ENCODE data around the gene ADD1. TPM values are rescaled to one million over a fixed set of nuclear protein-coding genes. Genes with fewer than 3 reads are reported as not detected.
A peak's percentile ranks its signal among the peaks of the same experiment; 100 is the strongest.
"Not testable (repeated sequence)": the region's sequence is repeated elsewhere in the genome, so short reads cannot be mapped to it uniquely, and the experiment has no call there.

ADD1 gene
- total RNA-seq, 1 donor from 2014 or later: 212 TPM

DNA sequence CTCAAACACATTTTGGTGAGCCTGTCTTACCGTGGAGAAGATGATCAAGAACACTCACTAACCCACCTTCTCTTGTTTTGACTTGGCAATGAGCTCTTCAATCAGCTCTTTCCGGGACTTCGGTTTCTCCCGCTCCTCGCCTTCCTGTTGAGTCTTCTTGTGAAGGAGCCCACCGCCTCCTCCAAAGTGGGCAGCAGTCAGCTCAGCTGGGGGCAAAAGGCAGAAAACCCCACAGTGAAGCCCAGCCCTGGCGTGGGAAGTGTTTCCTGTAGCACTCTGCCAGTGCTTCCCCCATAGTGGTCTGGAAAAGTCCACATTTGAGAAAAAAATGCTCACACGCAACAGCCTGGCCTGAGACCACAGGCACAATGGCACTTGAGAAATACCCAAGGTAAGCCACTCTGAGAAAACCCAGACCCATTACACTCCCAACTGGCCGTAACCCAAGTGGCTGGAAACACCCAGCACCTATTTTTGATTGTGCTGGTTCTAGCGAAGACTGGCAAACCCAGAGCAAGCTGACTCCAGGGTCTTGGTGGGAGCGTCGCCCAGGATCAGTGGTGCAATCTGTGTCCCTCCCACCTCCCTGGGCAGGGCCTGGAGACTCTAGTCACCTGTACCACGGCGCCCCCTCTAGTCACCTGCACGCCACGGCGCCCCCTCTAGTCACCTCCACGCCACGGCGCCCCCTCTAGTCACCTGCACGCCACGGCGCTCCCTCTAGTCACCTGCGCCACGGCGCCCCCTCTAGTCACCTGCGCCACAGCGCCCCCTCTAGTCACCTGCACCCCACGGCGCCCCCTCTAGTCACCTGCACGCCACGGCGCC lies 110.9 kb downstream of the ADD1 start:
- H3K36me3 ChIP-seq: peaks cover 82% of the 10 kb centered on the region
- peaks cover 21% of the 10 kb centered on the region for H3K4me1 ChIP-seq
- no peak overlapping the region for H3K27ac ChIP-seq (replicated peaks)
- no peak overlapping the region for H3K4me3 ChIP-seq
- TF ChIP-seq, protein P1, sequence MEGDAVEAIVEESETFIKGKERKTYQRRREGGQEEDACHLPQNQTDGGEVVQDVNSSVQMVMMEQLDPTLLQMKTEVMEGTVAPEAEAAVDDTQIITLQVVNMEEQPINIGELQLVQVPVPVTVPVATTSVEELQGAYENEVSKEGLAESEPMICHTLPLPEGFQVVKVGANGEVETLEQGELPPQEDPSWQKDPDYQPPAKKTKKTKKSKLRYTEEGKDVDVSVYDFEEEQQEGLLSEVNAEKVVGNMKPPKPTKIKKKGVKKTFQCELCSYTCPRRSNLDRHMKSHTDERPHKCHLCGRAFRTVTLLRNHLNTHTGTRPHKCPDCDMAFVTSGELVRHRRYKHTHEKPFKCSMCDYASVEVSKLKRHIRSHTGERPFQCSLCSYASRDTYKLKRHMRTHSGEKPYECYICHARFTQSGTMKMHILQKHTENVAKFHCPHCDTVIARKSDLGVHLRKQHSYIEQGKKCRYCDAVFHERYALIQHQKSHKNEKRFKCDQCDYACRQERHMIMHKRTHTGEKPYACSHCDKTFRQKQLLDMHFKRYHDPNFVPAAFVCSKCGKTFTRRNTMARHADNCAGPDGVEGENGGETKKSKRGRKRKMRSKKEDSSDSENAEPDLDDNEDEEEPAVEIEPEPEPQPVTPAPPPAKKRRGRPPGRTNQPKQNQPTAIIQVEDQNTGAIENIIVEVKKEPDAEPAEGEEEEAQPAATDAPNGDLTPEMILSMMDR (IDR thresholded peaks at IDR 0.05; ENCODE audit: borderline replicate concordance): no peak
- H3K9me3 ChIP-seq (replicated peaks): no peaks in the 10 kb centered on the region
- H3K27me3 ChIP-seq (ENCODE audit: low read depth): no peaks in the 10 kb centered on the region
- intact Hi-C loops (cut with micrococcal nuclease): loop anchor here (10.0 kb wide), 1 partner anchor 190 kb away; no protein-coding TSS in a partner anchor
- no peak for DNase-seq

DNA sequence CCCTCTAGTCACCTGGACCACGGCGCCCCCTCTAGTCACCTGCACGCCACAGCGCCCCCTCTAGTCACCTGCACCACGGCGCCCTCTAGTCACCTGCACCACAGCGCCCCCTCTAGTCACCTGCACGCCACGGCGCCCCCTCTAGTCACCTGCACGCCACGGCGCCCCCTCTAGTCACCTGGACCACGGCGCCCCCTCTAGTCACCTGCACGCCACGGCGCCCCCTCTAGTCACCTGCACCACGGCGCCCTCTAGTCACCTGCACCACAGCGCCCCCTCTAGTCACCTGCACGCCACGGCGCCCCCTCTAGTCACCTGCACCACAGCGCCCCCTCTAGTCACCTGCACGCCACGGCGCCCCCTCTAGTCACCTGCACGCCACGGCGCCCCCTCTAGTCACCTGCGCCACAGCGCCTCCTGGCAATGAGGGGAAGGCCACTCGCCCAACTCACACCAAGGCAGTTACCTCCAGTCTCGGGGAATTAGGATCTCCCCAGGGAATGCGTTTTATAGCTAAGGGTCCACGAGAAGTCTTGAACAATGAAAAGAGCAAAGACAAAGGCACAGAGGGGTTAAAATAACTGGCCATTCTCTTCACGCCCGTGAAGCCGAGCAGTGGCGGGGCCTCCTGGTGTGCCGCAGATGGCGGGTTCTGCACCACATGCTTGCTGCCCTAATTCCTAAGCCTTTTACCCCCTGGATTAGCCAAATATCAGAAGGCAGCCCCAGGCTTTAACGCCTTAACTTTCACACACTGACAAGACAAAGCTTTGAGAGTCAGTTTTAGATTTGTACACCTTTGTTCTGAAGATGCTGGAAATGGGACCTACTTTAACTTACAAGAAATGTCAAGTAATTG lies 111.8 kb downstream of the ADD1 start:
- Histone ChIP-seq H3K4me1 (peaks cover 28% of the 10 kb centered on the region), H3K36me3 (peaks cover 73% of the 10 kb centered on the region)
- not testable (repeated sequence) for H3K9me3 ChIP-seq (replicated peaks); H3K27me3 ChIP-seq (ENCODE audit: low read depth); DNase-seq; H3K27ac ChIP-seq (replicated peaks); H3K4me3 ChIP-seq
- intact Hi-C loops (cut with micrococcal nuclease): loop anchor here (10.0 kb wide), 1 partner anchor 191 kb away; no protein-coding TSS in a partner anchor

DNA sequence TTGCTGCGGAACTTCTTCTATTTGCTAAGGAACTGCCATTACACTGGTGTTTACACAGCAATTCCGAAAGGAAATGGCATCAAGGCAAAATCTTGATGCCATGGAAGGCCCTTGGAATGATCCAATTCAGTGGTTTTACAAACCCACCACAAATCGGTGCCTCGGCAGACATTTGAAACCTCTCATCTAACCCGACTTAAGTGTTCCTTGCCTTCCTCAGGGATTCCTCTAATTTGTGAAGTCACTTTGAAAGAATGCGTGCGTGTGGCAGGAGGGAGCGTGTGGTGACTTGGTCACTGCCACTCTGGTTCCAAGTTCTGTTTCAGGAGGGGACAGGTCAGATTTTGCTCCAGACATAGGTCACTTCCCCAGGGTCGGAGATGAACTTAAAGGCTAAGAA lies 114.8 kb downstream of the ADD1 start:
- Histone ChIP-seq H3K36me3 (peaks cover 43% of the 10 kb centered on the region), H3K4me1 (peaks cover 45% of the 10 kb centered on the region), H3K27ac (replicated peaks) (no peak overlapping the region), H3K4me3 (no peak overlapping the region), H3K27me3 (ENCODE audit: low read depth) (no peaks in the 10 kb centered on the region), H3K9me3 (replicated peaks) (no peaks in the 10 kb centered on the region)
- intact Hi-C loops (cut with micrococcal nuclease): loop anchor here (10.0 kb wide), 1 partner anchor 194 kb away; no protein-coding TSS in a partner anchor
- TF ChIP-seq, protein P1 (IDR thresholded peaks at IDR 0.05; ENCODE audit: borderline replicate concordance): no peak
- no peak for DNase-seq

DNA sequence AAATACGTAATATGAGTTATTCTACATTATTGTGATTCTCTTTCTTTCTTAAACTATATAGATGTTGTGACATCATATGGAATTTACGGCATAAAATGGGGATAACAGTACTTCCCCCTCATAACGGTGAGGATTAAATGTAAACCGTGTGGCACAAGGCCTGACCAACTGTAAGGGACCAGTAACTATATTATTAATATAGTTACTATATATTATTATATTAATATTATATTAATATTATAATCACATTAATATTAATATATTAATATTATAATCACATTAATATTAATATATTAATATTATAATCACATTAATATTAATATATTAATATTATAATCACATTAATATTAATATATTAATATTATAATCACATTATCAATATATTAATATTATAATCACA lies 116.8 kb downstream of the ADD1 start:
- H3K27ac ChIP-seq (replicated peaks); intact Hi-C loops (cut with micrococcal nuclease); DNase-seq; H3K4me3 ChIP-seq; H3K27me3 ChIP-seq (ENCODE audit: low read depth); H3K9me3 ChIP-seq (replicated peaks): not testable (repeated sequence)
- Histone ChIP-seq H3K36me3 (peaks cover 28% of the 10 kb centered on the region), H3K4me1 (peaks cover 56% of the 10 kb centered on the region)

DNA sequence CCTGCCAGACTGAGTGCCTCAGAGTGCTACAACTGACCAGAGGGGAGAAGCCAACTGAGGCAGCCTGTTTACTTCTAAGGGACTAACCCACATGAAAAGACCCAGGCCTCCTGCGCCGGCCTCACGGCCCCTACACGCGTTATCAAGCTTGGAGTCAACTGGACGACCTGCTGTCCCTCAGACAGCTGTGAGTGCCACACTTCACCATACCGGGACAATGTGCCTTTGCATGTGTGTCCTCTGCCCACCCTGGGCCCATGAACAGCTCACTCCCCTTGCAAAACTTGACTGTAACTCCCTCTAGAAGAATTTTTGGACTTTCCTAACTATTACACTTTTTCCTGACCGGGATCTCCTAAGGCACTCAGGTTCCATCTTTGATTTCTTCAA lies 117.8 kb downstream of the ADD1 start:
- no peak overlapping the region for H3K27ac ChIP-seq (replicated peaks)

DNA sequence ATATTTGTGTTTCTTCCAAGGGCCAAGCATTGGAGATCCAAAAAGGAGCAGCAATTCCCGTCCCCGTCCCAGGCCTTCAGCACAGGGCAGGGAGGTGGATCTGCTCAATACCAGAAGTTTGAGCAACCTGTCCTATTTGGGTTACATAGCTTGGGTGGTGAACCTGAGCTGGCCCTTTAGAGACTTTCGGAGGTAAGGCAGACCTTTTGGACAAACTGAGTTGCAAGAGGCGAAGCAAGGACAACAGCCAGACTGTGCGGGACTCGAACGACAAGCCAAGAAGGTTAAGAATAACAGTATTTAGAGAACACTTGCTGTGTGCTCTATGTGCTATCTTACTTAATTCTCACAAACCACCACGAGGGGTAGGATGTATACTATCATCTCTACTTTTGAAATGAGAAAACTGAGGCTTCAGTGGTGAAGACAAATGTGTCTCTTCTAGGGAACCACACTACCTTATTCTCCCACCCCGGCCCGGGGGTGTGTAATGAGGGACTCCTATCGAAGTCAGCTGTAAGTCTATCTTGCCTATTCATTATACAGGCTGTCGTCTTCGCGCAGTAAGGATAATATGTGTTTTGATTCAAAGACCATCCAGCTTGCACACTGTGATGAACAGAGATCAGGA lies 118.3 kb downstream of the ADD1 start:
- Histone ChIP-seq H3K27ac (replicated peaks) (peak overlapping the region; percentile 92), H3K4me3 (peak overlapping the region; percentile 98), H3K9me3 (replicated peaks) (no peaks in the 10 kb centered on the region), H3K4me1 (peaks cover 56% of the 10 kb centered on the region), H3K36me3 (peaks cover 13% of the 10 kb centered on the region), H3K27me3 (ENCODE audit: low read depth) (no peaks in the 10 kb centered on the region)
- TF ChIP-seq, protein P1 (IDR thresholded peaks at IDR 0.05; ENCODE audit: borderline replicate concordance): no peak
- intact Hi-C loops (cut with micrococcal nuclease): no loop called here
- no peak for DNase-seq

More for the DNA sequence above, 117.8 kb downstream of the ADD1 start:
- intact Hi-C loops (cut with micrococcal nuclease): no loop called here
- Histone ChIP-seq H3K9me3 (replicated peaks) (no peaks in the 10 kb centered on the region), H3K36me3 (peaks cover 18% of the 10 kb centered on the region), H3K27me3 (ENCODE audit: low read depth) (no peaks in the 10 kb centered on the region), H3K4me1 (peaks cover 56% of the 10 kb centered on the region), H3K4me3 (peak overlapping the region; percentile 98)
- TF ChIP-seq, protein P1 (IDR thresholded peaks at IDR 0.05; ENCODE audit: borderline replicate concordance): no peak
- no peak for DNase-seq
